ENCODE results near the gene SPOCK1.

DNA sequence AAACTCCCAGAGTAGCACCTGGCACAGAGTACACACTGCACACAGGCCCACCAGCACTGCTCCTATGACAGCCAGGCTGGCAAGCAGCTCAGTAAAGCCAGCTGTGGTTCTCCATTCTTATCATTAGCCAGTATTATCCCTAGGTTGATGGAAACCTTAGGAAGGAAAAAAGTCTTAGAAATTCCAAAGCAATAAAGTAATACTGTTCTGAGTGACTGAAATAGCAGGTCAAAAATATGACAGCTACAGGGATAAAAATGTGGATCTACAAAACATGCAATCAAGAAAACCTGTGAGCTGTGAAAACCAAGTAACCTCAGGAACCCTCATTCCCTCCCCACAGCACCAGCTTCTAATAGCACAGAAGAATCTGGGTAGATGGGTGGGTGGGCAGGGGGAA is 403.5 kb downstream of the SPOCK1 start:
- TF ChIP-seq EZH2 (conservative IDR thresholded peaks at IDR 0.05; ENCODE audit: low read depth, low read length) (no peak), KLF9 (CRISPR knock-in tag; IDR thresholded peaks at IDR 0.05; ENCODE audit: low read depth) (no peak), POLR2AphosphoS5 (IDR thresholded peaks at IDR 0.05; ENCODE audit: low read depth, low read length) (no peak), ZNF563 (CRISPR knock-in tag; IDR thresholded peaks at IDR 0.05) (no peak), CEBPB (IDR thresholded peaks at IDR 0.05; ENCODE audit: borderline replicate concordance, low read depth, low read length) (no peak)
